ENCODE measurements around the gene ELK1.

The ELK1 gene

GRCh38 chrX:47643926-47644325 is 6.4 kb downstream of the ELK1 start:
- 0 out of 2 replicates have a peak overlapping the region, but pooled peaks have one; percentile 16 for H3K27ac ChIP-seq
- TF ChIP-seq CTCF (conservative IDR thresholded peaks at IDR 0.05) = peak; percentile 53

- no peak for TF ChIP-seq CTCF (conservative IDR thresholded peaks at IDR 0.05)
- no peak overlapping the region for H3K27ac ChIP-seq
These were observed 11.5 kb downstream of the ELK1 start for GRCh38 chrX:47638816-47639215.

DNA sequence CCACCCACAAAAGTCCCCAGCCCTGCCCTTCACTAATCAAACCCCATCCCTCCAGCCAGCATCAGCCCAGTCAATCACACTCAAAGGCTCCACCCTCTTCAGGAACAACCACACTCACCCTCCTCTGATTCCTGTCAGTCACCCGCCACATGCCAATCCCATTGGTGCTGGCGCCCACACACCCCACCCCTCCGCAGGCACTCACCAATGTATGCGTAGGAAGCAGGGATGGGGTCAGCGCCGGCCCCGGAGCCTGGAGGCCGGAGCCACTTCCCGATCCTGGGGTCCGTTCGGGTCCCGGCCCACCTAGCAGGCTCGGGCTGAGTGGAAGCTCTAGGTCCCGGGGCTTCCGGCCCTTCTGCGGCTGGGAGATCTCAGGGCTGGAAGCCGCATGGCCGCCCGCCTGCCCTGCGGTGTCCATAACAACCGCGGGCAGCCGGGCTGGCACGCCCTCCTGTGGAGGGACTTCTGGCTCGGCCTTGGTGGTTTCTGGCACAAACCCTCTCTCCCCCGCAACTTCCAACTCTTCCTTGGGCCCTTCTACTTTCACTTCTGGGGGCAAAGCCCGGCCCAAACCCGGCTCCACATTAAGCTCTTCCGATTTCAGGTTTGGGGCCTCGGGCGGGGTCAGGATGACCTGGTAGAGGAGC is 12.7 kb downstream of the ELK1 start:
- H3K27ac ChIP-seq = no peak overlapping the region
- TF ChIP-seq CTCF (conservative IDR thresholded peaks at IDR 0.05) = no peak

DNA sequence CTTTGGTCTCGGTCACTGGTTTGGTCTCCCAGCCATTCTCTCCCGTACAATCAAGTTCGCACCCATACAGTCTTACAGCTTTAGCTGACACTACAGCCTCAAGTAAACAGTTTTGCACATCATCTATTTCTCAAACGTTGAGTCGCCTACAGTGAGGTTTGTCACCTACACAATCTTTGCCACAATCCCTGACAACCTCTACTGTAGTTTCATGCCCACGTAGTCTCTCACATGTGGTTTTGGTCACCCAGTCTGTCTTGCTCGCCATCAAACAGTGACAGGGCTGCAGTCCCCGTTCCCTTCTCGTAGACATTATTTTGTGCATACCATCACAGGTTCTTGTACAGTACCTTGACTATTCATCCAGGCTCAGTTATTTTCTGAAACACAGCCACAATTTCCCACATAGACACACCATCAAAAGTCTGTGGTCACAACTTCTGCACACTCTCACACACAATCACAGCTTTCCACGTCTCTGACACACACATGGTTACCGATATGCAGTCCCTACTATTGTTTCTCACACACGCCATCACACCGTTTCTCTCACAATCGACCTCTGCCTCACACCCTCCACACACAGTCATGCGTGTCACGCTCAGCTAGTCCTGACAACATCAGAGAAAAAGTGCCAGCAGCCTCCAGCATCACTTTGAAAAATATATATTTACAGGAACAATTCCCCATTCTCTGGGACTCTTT is 15.3 kb downstream of the ELK1 start:
- no peak overlapping the region for H3K27ac ChIP-seq
- no peak for TF ChIP-seq CTCF (conservative IDR thresholded peaks at IDR 0.05)

- TF ChIP-seq CTCF (conservative IDR thresholded peaks at IDR 0.05) = no peak
- H3K27ac ChIP-seq = no peak overlapping the region
These were observed 16.4 kb downstream of the ELK1 start for GRCh38 chrX:47633689-47634590.

DNA sequence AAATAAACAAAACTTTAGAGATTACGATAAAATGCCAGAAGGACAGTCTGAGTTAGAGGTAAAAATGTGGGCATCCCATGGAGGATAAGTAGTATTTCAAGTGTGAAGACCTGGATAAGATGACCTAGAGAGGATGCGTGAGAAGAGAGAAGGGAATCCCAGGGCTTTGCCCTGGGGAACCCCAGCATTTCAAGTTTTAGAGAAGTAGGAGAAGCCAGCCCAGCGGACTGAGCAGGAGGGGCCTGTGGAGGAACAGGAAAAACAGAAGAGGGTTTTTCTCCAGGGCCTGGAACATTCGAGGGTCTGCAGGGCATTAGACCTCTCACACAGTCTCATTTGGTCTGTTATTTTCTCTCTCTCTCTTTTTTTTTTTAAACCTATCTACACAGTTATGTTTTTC is 17.7 kb downstream of the ELK1 start:
- no peak for TF ChIP-seq CTCF (conservative IDR thresholded peaks at IDR 0.05)
- peak overlapping the region; percentile 39 for H3K27ac ChIP-seq

DNA sequence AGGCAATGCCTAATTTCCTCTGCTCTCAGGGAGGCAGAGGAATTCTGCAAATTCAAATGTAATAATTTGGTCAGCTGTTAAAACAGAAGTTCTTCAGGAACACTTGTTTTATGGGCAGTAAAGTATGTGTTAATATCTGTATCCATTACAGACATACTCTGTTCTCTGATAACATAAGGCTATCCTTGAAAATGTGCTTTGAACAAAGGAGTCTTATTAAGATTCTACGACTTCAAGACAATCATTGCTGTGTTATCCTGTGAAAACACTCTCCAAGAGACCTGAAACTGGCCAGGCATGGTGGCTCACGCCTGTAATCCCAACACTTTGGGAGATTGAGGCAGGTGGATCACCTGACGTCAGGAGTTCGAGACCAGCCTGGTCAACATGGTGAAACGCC is 18.7 kb downstream of the ELK1 start:
- H3K27ac ChIP-seq = peak overlapping the region; percentile 39; the same call in 1 of the 2 replicates
- no peak for TF ChIP-seq CTCF (conservative IDR thresholded peaks at IDR 0.05)

Measured in VCaP (cell line).